ENCODE measurements around the gene FOXD4L3.
"Not testable (repeated sequence)": the region's sequence is repeated elsewhere in the genome, so short reads cannot be mapped to it uniquely, and the experiment has no call there.

FOXD4L3 gene

DNA sequence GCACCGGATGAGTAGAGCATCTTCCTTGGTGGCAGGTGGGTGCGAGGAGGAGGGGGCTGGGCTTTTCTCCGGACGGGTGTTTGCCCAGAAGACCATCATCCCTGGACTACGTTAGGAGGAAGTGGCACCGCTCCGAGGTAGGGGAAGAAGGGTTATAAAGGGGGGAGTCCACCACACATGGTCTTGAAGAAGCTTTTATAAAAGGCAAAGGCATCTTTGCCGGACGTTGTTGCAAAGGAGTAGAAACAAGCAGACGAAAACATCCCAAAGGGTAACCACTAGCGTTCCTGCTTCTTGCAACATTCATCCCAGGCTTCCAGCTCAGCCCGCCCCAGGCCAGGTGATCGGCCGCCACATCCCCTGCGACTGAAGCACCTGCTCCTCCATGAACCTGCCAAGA is at the start of gene FOXD4L3:
TSS of gene FOXD4L3 (plus strand) at position 301 of the 400 bp plus-strand sequence. CDS start at position 386, 85 bp downstream.
- not testable (repeated sequence) for DNase-seq

- DNase-seq, result not testable (repeated sequence)
These were observed 21.6 kb upstream of the FOXD4L3 start for GRCh38 chr9:68281041-68281440.

DNA sequence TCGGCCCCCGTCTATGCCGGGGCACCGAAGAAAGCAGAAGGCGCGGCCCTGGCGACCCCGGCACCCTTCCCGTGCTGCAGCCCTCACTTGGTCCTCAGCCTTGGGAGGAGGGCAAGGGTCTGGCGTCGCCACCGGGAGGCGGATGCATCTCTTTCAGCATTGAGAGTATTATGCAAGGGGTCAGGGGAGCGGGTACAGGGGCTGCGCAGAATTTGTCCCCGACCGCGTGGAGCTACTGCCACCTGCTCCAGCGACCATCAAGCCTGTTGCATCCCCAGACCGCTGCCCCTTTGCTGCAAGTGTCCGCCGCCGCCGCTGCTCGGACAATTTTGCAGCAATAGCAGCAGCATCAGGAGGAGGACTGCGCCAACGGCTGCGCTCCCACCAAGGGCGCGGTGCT is 1.1 kb downstream of the FOXD4L3 start:
- DNase-seq, result not testable (repeated sequence)

- not testable (repeated sequence) for DNase-seq
These were observed 1.5 kb downstream of the FOXD4L3 start for GRCh38 chr9:68304212-68304611.

- DNase-seq, result not testable (repeated sequence)
These were observed 2.1 kb downstream of the FOXD4L3 start for GRCh38 chr9:68304777-68305176.

- not testable (repeated sequence) for DNase-seq
These were observed 3.1 kb downstream of the FOXD4L3 start for GRCh38 chr9:68305680-68306285.

- not testable (repeated sequence) for DNase-seq
These were observed 3.8 kb downstream of the FOXD4L3 start for GRCh38 chr9:68306391-68306964.

- DNase-seq, result not testable (repeated sequence)
These were observed 4.5 kb downstream of the FOXD4L3 start for GRCh38 chr9:68307127-68307526.

GRCh38 chr9:68307654-68308053 is 5.0 kb downstream of the FOXD4L3 start:
- not testable (repeated sequence) for DNase-seq

- not testable (repeated sequence) for DNase-seq
These were observed 8.5 kb downstream of the FOXD4L3 start for GRCh38 chr9:68311208-68311607.

DNA sequence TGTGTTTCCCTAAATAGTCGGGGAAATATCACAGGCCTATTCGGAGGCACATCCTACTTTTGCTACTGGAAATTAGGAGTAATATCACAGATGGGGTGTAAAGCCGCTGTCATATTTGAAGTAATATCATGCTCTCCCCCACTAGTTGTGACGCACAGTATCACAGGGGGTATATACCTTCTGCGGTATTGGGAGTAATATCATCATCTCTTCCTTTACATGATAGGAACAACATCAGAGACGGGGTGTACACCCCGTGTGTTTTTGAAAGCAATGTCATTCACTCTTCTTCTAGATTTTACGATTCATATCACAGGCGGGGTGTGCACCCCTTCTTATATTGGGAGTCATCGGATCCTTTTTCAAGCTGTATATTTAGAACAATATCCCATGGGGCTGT is 15.5 kb downstream of the FOXD4L3 start:
- not testable (repeated sequence) for DNase-seq

DNA sequence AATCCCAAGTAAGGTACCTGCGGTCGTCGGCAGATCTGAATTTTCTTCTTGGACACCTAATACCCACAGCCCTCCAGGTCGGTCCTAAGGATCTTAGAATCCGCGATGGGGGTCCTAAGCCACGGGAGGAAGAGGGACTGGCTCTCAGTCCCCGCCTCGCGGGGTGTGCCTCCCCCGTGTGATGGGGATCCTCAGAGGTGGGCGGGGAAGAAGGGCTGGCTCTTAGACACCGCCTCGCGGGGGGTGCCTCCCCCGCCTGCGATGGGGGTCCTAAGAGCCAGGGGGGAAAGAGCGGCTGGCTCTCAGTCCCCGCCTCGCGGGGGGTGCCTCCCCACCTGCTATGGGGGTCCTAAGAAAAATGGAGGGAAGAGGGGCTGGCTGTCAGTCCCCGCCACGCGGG is 21.1 kb downstream of the FOXD4L3 start:
- not testable (repeated sequence) for DNase-seq

GRCh38 chr9:68324518-68324917 is 21.9 kb downstream of the FOXD4L3 start:
- not testable (repeated sequence) for DNase-seq

DNA sequence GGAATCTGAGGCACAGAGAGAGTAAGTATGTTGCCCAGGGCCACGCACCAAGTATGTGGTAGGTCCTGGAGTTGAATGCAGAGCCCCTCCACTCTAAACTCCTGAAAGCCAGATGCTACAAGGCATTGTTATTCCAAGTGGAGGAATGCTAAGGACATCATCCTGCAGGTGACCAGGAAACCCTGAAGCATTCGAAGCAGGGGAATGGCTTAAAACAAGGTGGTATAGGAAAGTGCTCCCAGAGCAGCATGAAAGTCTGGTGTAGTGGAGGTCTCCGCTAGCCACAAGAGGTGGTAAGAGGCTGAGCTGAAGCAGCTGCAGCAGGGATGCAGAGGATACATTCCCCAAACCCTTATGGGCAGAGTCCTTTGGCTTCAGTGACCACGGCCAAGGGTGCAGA is 26.4 kb downstream of the FOXD4L3 start:
- DNase-seq, result not testable (repeated sequence)

GRCh38 chr9:68330531-68331173 is 28.0 kb downstream of the FOXD4L3 start:
- DNase-seq, result not testable (repeated sequence)

- DNase-seq, result not testable (repeated sequence)
These were observed 29.5 kb downstream of the FOXD4L3 start for GRCh38 chr9:68332122-68332521.

DNA sequence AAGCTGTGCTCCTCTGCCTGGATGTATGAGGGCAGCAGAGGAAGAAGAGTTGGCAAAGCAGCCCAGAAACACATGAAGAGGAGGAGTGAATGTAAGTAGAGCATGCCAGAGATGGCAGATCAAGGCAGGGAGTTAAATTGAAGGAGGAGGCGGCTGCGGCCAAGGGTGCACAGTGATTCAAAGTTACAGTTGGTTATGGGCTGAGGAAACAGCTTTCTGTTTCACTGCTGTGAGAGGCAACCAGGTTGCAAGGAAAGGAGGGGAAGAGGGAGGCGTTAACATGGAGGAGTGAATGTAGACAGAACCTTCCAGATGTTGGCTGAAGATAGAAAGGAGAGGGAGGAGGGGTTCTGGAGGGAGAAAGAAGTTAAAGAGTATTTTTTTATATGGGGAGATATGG is 33.3 kb downstream of the FOXD4L3 start:
- not testable (repeated sequence) for DNase-seq

DNA sequence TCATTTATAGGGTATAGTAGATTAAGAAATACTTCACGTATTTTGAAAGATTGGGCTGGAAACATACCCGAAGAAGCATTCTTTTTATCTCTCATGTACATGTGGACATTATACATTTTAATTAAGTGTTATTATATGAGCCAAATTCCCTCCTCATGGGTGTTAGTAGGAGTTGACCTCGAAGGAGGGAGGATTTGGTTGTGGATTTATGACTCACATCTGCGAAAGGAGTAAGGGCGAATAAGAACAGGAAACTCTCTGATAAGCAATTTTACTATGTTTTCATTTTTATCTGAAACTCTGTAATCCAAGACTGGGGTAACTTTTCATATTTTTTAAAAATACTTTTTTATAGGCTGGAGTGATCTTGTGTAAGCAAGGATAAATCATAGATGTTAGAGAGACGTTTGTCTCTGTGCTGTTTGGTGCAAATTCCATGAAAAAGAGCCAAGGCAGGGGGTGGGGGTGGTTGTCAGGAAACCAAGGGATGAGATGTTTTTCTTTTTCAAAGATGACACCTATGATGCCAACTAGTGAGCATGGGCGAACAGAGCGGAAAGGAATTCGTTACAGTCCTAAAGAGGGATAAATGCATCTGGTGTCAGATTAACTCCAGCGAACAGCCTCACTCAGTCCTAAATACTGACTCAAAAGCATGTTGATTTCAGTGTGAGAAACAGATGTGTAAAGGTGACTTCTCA is 34.1 kb downstream of the FOXD4L3 start:
- DNase-seq, result not testable (repeated sequence)

DNA sequence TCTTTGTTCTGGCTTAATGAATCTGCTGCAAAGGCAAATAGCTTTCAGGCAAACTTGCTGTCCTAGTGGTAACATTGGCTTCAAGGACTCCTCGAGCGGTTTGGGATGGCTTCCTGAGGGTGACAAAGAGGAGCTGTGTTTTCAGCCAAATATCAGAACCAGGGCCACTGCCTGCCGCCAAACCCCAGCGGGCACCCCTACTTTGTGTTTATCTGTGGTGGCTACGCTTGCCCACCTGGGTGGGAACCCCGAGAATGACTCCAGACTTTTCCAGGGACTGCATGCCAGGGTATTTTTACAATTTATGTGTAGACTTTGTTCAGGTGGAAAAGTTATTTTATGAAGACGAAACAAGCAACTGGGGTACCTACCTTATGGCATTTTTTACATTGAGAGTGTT is 35.3 kb downstream of the FOXD4L3 start:
- not testable (repeated sequence) for DNase-seq

GRCh38 chr9:68342265-68343025 is 39.8 kb downstream of the FOXD4L3 start:
- DNase-seq, result not testable (repeated sequence)

- DNase-seq, result not testable (repeated sequence)
These were observed 40.6 kb downstream of the FOXD4L3 start for GRCh38 chr9:68343242-68343641.

DNA sequence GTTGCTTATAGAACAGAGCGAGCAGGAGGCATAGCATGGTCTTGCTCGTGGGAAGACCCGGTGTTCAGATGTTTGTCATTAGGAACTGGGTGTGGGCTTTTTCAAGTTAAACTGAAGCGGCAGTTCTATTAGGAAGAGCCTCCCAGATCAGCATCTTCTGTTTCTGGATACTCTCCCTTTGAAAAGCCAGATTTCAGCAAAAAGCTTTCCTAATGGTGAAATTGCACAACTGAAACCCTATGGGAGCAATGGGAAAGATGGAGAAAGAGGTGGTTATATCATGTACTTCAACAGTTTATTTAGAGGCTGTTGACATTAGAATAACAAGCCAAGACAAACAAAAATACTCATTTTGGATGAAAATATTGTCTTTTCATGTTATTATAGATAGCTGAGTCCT is 41.3 kb downstream of the FOXD4L3 start:
- not testable (repeated sequence) for DNase-seq

- not testable (repeated sequence) for DNase-seq
These were observed 49.0 kb downstream of the FOXD4L3 start for GRCh38 chr9:68351689-68352088.
